WTC11 (cell line): ENCODE results near the gene UBAC2. TPM values are rescaled to one million over a fixed set of nuclear protein-coding genes. Genes with fewer than 3 reads are reported as not detected.

Source experiments
- ATAC-seq: fragments of 200-7000 bp; cut with Tn5 transposase; 2 replicates; pipeline ENCODE4 v1.10.0; 2021; ENCODE audit warnings: mild to moderate bottlenecking, moderate library complexity
- CTCF ChIA-PET: fragments of 300-600 bp; sonication (Branson Sonifier 250); formaldehyde crosslinking; loops from one replicate; lab custom pipeline; 2021; ENCODE audit warnings: antibody characterized with exemption; lab: Charles Lee
- POLR2A ChIA-PET: fragments of 350-600 bp; sonication (Branson Sonifier 250); formaldehyde crosslinking; loops from one replicate; lab custom pipeline; 2021; ENCODE audit warnings: antibody characterized with exemption; lab: Charles Lee
- DNase-seq: peaks from one replicate; pipeline ENCODE4 v3.0.0; 2021; ENCODE audit warnings: low spot score
- H3K27ac Mint-ChIP-seq: 2 replicates; pipeline ENCODE4 v1.8.0; 2021; ENCODE audit warnings: mixed read lengths
- H3K27me3 Mint-ChIP-seq: 2 replicates; pipeline ENCODE4 v1.8.0; 2021; ENCODE audit warnings: low read depth, mild to moderate bottlenecking, moderate library complexity, mixed read lengths
- H3K36me3 Mint-ChIP-seq: 2 replicates; pipeline ENCODE4 v1.8.0; 2021; ENCODE audit warnings: mixed read lengths
- H3K4me1 Mint-ChIP-seq: 2 replicates; pipeline ENCODE4 v1.8.0; 2022; ENCODE audit warnings: mixed read lengths
- H3K4me3 Mint-ChIP-seq: 2 replicates; pipeline ENCODE4 v1.8.0; 2021; ENCODE audit warnings: mild to moderate bottlenecking, moderate library complexity, mixed read lengths
- H3K9me3 Mint-ChIP-seq: 2 replicates; pipeline ENCODE4 v1.8.0; 2021; ENCODE audit warnings: mixed read lengths
- JAZF1 ChIP-seq: fragments of 250-450 bp; sonication (Bioruptor Pico); IDR thresholded peaks from 2 replicates; pipeline ENCODE4 v1.9.0; 2021; ENCODE audit warnings: moderate library complexity, mild to moderate bottlenecking, inconsistent platforms
- JUN ChIP-seq: sonication (generic); formaldehyde crosslinking; IDR thresholded peaks from 2 replicates; pipeline ENCODE4 v1.8.0; 2023; ENCODE audit warnings: mild to moderate bottlenecking, missing genetic modification reagents
- NFE2L1 ChIP-seq: sonication (generic); formaldehyde crosslinking; IDR thresholded peaks from 2 replicates; pipeline ENCODE4 v1.8.1; 2023; ENCODE audit warnings: missing genetic modification reagents
- NR1H2 ChIP-seq: sonication (generic); formaldehyde crosslinking; IDR thresholded peaks from 2 replicates; pipeline ENCODE4 v1.9.0; 2021; ENCODE audit warnings: mild to moderate bottlenecking, moderate library complexity, missing genetic modification reagents
- OVOL2 ChIP-seq: fragments of 250-450 bp; sonication (Bioruptor Pico); IDR thresholded peaks from 2 replicates; pipeline ENCODE4 v1.9.0; 2021; ENCODE audit warnings: mild to moderate bottlenecking, borderline replicate concordance
- RORB ChIP-seq: fragments of 250-450 bp; sonication (Bioruptor Pico); IDR thresholded peaks from 2 replicates; pipeline ENCODE4 v1.9.0; 2021; ENCODE audit warnings: mild to moderate bottlenecking
- TEAD4 ChIP-seq: sonication (generic); formaldehyde crosslinking; IDR thresholded peaks from 2 replicates; pipeline ENCODE4 v1.8.0; 2022; ENCODE audit warnings: mild to moderate bottlenecking, missing genetic modification reagents
- ZNF317 ChIP-seq: sonication (generic); formaldehyde crosslinking; IDR thresholded peaks from 2 replicates; pipeline ENCODE4 v1.8.1; 2023; ENCODE audit warnings: low read depth, mild to moderate bottlenecking, moderate library complexity, missing genetic modification reagents, borderline replicate concordance
- ZNF396 ChIP-seq: fragments of 250-450 bp; sonication (Bioruptor Pico); IDR thresholded peaks from 2 replicates; pipeline ENCODE4 v1.8.0; 2021; ENCODE audit warnings: mild to moderate bottlenecking, moderate library complexity, borderline replicate concordance
- ZNF423 ChIP-seq: fragments of 250-450 bp; sonication (Bioruptor Pico); IDR thresholded peaks from 2 replicates; pipeline ENCODE4 v2.1.2; 2022; ENCODE audit warnings: mild to moderate bottlenecking, moderate library complexity
- total RNA-seq: library from RNA; stranded (reverse); gene quantifications from 3 replicates; pipeline ENCODE4 v1.2.3, GENCODE V29; 2021
- TF ChIP-seq, protein P1 (sequence below): fragments of 250-450 bp; sonication (Bioruptor Pico); IDR thresholded peaks from 2 replicates; pipeline ENCODE4 v1.9.0; 2021; ENCODE audit warnings: moderate library complexity, mild to moderate bottlenecking, inconsistent platforms, borderline replicate concordance
- TF ChIP-seq, protein P2 (sequence below): fragments of 200-600 bp; IDR thresholded peaks from 2 replicates; pipeline ENCODE4 v1.8.0; 2022; ENCODE audit warnings: antibody characterized with exemption
- TF ChIP-seq, protein P3 (sequence below): fragments of 250-450 bp; sonication (Bioruptor Pico); IDR thresholded peaks from 2 replicates; pipeline ENCODE4 v1.9.0; 2021; ENCODE audit warnings: mild to moderate bottlenecking
- TF ChIP-seq, protein P4 (sequence below): fragments of 250-450 bp; sonication (Bioruptor Pico); IDR thresholded peaks from 2 replicates; pipeline ENCODE4 v2.1.2; 2022; ENCODE audit warnings: mild to moderate bottlenecking, moderate library complexity
- TF ChIP-seq, protein P5 (sequence below): sonication (generic); formaldehyde crosslinking; IDR thresholded peaks from 2 replicates; pipeline ENCODE4 v1.8.0; 2022; ENCODE audit warnings: mild to moderate bottlenecking, missing genetic modification reagents
- TF ChIP-seq, protein P6 (sequence below): fragments of 250-450 bp; sonication (Bioruptor Pico); IDR thresholded peaks from 2 replicates; pipeline ENCODE4 v1.9.0; 2021; ENCODE audit warnings: mild to moderate bottlenecking
- TF ChIP-seq, protein P7 (sequence below): sonication (generic); formaldehyde crosslinking; IDR thresholded peaks from 2 replicates; pipeline ENCODE4 v1.8.1; 2023; ENCODE audit warnings: mild to moderate bottlenecking, missing genetic modification reagents, moderate library complexity
- TF ChIP-seq, protein P8 (sequence below): sonication (generic); formaldehyde crosslinking; IDR thresholded peaks from 2 replicates; pipeline ENCODE4 v1.8.1; 2022; ENCODE audit warnings: low read depth, mild to moderate bottlenecking, moderate library complexity, missing genetic modification reagents, borderline replicate concordance

The UBAC2 gene
- total RNA-seq, 1 experiment from 2014 or later: 64.7 TPM

DNA sequence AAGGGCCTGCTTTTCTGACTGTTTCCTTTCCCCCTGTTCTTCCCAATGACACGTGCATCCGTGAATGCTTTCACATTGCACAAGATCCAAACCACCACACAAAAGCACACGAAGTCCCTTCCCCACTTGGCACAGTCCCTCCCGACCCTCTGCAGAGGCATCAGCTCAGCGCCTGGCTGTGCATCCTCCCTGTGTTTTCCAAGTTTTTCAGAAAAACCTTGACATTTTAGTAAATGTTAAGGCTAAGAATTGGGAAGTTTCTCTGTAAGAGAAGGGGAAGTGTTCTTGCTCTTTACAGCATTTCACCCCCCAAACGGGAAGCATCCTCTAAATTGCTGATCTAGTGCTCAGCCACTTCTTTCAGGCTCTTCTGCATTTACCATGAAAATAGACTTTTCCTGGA lies 206.1 kb downstream of the UBAC2 start (continued):
- TF ChIP-seq, protein P1, sequence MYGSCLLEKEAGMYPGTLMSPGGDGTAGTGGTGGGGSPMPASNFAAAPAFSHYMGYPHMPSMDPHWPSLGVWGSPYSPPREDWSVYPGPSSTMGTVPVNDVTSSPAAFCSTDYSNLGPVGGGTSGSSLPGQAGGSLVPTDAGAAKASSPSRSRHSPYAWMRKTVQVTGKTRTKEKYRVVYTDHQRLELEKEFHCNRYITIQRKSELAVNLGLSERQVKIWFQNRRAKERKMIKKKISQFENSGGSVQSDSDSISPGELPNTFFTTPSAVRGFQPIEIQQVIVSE (CRISPR knock-in tag): no peak
- no peak for TF ChIP-seq JAZF1 (CRISPR knock-in tag)
- TF ChIP-seq ZNF423 (CRISPR knock-in tag): no peak
- TF ChIP-seq ZNF317 (CRISPR knock-in tag): no peak
- TF ChIP-seq, protein P2, sequence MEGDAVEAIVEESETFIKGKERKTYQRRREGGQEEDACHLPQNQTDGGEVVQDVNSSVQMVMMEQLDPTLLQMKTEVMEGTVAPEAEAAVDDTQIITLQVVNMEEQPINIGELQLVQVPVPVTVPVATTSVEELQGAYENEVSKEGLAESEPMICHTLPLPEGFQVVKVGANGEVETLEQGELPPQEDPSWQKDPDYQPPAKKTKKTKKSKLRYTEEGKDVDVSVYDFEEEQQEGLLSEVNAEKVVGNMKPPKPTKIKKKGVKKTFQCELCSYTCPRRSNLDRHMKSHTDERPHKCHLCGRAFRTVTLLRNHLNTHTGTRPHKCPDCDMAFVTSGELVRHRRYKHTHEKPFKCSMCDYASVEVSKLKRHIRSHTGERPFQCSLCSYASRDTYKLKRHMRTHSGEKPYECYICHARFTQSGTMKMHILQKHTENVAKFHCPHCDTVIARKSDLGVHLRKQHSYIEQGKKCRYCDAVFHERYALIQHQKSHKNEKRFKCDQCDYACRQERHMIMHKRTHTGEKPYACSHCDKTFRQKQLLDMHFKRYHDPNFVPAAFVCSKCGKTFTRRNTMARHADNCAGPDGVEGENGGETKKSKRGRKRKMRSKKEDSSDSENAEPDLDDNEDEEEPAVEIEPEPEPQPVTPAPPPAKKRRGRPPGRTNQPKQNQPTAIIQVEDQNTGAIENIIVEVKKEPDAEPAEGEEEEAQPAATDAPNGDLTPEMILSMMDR: no peak
- TF ChIP-seq, protein P3, sequence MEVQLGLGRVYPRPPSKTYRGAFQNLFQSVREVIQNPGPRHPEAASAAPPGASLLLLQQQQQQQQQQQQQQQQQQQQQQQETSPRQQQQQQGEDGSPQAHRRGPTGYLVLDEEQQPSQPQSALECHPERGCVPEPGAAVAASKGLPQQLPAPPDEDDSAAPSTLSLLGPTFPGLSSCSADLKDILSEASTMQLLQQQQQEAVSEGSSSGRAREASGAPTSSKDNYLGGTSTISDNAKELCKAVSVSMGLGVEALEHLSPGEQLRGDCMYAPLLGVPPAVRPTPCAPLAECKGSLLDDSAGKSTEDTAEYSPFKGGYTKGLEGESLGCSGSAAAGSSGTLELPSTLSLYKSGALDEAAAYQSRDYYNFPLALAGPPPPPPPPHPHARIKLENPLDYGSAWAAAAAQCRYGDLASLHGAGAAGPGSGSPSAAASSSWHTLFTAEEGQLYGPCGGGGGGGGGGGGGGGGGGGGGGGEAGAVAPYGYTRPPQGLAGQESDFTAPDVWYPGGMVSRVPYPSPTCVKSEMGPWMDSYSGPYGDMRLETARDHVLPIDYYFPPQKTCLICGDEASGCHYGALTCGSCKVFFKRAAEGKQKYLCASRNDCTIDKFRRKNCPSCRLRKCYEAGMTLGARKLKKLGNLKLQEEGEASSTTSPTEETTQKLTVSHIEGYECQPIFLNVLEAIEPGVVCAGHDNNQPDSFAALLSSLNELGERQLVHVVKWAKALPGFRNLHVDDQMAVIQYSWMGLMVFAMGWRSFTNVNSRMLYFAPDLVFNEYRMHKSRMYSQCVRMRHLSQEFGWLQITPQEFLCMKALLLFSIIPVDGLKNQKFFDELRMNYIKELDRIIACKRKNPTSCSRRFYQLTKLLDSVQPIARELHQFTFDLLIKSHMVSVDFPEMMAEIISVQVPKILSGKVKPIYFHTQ (CRISPR knock-in tag): no peak
- TF ChIP-seq ZNF396: no peak
- TF ChIP-seq, protein P4, sequence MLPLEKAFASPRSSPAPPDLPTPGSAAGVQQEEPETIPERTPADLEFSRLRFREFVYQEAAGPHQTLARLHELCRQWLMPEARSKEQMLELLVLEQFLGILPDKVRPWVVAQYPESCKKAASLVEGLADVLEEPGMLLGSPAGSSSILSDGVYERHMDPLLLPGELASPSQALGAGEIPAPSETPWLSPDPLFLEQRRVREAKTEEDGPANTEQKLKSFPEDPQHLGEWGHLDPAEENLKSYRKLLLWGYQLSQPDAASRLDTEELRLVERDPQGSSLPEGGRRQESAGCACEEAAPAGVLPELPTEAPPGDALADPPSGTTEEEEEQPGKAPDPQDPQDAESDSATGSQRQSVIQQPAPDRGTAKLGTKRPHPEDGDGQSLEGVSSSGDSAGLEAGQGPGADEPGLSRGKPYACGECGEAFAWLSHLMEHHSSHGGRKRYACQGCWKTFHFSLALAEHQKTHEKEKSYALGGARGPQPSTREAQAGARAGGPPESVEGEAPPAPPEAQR (CRISPR knock-in tag): no peak
- TF ChIP-seq OVOL2 (CRISPR knock-in tag): no peak
- no peak for TF ChIP-seq JUN (CRISPR knock-in tag)
- TF ChIP-seq, all 79 proteins: peak for 0

DNA sequence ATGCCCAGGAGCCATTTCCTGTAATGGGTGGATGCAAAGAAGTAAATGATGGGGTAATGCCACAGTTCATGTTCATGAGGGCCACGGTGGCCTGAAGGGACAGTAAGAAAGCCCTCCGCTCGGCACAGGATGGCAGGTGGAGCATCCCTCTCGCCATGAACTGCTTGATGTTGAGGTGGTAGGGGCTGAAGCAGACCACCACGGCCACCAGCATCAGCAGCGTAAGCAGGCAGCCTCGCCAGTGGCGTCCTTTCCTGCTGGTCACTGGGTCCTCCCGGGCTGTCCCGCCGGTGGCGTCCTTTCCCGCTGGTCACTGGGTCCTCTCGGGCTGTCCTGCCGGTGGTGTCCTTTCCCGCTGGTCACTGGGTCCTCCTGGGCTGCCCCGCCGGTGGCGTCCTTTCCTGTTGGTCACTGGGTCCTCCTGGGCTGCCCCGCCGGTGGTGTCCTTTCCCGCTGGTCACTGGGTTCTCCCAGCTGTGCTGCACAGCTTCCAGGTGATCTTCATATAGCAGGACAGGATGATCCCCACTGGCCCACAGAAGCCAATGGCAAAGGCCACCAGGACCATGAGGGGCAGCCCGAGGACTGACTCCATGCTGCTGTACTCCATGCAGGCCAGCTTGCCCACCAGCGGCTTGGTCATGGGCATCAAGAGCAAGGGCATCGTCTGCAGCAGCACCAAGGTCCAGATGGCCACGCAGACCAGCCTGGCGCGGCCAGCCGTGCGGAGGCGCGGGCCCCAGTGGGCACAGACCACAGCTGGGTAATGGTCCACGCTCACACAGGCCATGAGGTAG lies 207.4 kb downstream of the UBAC2 start:
- POLR2A ChIA-PET: no interaction called here
- no peak overlapping the region for H3K4me3 Mint-ChIP-seq
- peaks cover 12% of the 10 kb centered on the region for H3K9me3 Mint-ChIP-seq
- H3K27ac Mint-ChIP-seq: no peak overlapping the region
- no peaks in the 10 kb centered on the region for H3K36me3 Mint-ChIP-seq
- peaks cover 8% of the 10 kb centered on the region; the same call in 1 of the 2 replicates for H3K27me3 Mint-ChIP-seq
- TF ChIP-seq TEAD4 (CRISPR knock-in tag) (no peak), NR1H2 (CRISPR knock-in tag) (no peak), RORB (CRISPR knock-in tag) (no peak), NFE2L1 (CRISPR knock-in tag) (no peak), ZNF423 (CRISPR knock-in tag) (no peak)
- TF ChIP-seq, protein P5, sequence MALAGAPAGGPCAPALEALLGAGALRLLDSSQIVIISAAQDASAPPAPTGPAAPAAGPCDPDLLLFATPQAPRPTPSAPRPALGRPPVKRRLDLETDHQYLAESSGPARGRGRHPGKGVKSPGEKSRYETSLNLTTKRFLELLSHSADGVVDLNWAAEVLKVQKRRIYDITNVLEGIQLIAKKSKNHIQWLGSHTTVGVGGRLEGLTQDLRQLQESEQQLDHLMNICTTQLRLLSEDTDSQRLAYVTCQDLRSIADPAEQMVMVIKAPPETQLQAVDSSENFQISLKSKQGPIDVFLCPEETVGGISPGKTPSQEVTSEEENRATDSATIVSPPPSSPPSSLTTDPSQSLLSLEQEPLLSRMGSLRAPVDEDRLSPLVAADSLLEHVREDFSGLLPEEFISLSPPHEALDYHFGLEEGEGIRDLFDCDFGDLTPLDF: no peak
- TF ChIP-seq, protein P6, sequence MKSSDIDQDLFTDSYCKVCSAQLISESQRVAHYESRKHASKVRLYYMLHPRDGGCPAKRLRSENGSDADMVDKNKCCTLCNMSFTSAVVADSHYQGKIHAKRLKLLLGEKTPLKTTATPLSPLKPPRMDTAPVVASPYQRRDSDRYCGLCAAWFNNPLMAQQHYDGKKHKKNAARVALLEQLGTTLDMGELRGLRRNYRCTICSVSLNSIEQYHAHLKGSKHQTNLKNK (CRISPR knock-in tag): no peak
- TF ChIP-seq, protein P7, sequence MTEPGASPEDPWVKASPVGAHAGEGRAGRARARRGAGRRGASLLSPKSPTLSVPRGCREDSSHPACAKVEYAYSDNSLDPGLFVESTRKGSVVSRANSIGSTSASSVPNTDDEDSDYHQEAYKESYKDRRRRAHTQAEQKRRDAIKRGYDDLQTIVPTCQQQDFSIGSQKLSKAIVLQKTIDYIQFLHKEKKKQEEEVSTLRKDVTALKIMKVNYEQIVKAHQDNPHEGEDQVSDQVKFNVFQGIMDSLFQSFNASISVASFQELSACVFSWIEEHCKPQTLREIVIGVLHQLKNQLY: no peak
- TF ChIP-seq, protein P8, sequence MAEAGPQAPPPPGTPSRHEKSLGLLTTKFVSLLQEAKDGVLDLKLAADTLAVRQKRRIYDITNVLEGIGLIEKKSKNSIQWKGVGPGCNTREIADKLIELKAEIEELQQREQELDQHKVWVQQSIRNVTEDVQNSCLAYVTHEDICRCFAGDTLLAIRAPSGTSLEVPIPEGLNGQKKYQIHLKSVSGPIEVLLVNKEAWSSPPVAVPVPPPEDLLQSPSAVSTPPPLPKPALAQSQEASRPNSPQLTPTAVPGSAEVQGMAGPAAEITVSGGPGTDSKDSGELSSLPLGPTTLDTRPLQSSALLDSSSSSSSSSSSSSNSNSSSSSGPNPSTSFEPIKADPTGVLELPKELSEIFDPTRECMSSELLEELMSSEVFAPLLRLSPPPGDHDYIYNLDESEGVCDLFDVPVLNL (CRISPR knock-in tag): no peak
- peaks cover 17% of the 10 kb centered on the region for H3K4me1 Mint-ChIP-seq
- CTCF ChIA-PET: interaction anchor here (1.2 kb wide), 1 partner anchor 29 kb away, joined by 3 read pairs; no protein-coding TSS in a partner anchor
- DNase-seq (no peak), ATAC-seq (no peak)
